HEK293 (cell line): Measurements from ENCODE around the gene DNAJC5.

Source experiments
- BCL11A ChIP-seq: fragments of 450-650 bp; formaldehyde crosslinking; IDR thresholded peaks from 2 replicates; pipeline ENCODE4 v1.5.1; 2016; ENCODE audit warnings: low read depth, missing biosample characterization, missing genetic modification characterization
- EGR2 ChIP-seq: fragments of 450-650 bp; formaldehyde crosslinking; IDR thresholded peaks from 2 replicates; pipeline ENCODE4 v1.5.1; 2016; ENCODE audit warnings: low read depth, missing biosample characterization, missing genetic modification characterization
- GLIS2 ChIP-seq: fragments of 450-650 bp; formaldehyde crosslinking; IDR thresholded peaks from 2 replicates; pipeline ENCODE4 v1.5.1; 2016; ENCODE audit warnings: missing biosample characterization, missing genetic modification characterization
- KLF17 ChIP-seq: fragments of 450-650 bp; formaldehyde crosslinking; IDR thresholded peaks from 2 replicates; pipeline ENCODE4 v1.5.1; 2016; ENCODE audit warnings: missing biosample characterization, missing genetic modification characterization
- MZF1 ChIP-seq: fragments of 450-650 bp; formaldehyde crosslinking; IDR thresholded peaks from 2 replicates; pipeline ENCODE4 v1.5.1; 2017; ENCODE audit warnings: missing biosample characterization, missing genetic modification characterization, borderline replicate concordance
- PRDM4 ChIP-seq: fragments of 450-650 bp; formaldehyde crosslinking; IDR thresholded peaks from 2 replicates; pipeline ENCODE4 v1.5.1; 2017; ENCODE audit warnings: missing biosample characterization, missing genetic modification characterization
- SCRT2 ChIP-seq: fragments of 450-650 bp; formaldehyde crosslinking; IDR thresholded peaks from 2 replicates; pipeline ENCODE4 v1.5.1; 2016; ENCODE audit warnings: missing biosample characterization, missing genetic modification characterization
- ZBTB49 ChIP-seq: fragments of 450-650 bp; formaldehyde crosslinking; IDR thresholded peaks from 2 replicates; pipeline ENCODE4 v1.5.1; 2016; ENCODE audit warnings: missing biosample characterization, missing genetic modification characterization, low read depth
- ZBTB6 ChIP-seq: fragments of 450-650 bp; formaldehyde crosslinking; IDR thresholded peaks from 2 replicates; pipeline ENCODE4 v1.5.1; 2017; ENCODE audit warnings: missing biosample characterization, missing genetic modification characterization
- ZFP41 ChIP-seq: fragments of 450-650 bp; formaldehyde crosslinking; IDR thresholded peaks from 2 replicates; pipeline ENCODE4 v1.5.1; 2016; ENCODE audit warnings: missing biosample characterization, missing genetic modification characterization, borderline replicate concordance
- ZFP69B ChIP-seq: fragments of 450-650 bp; formaldehyde crosslinking; IDR thresholded peaks from 2 replicates; pipeline ENCODE4 v1.5.1; 2016; ENCODE audit warnings: missing biosample characterization, missing genetic modification characterization
- ZIC2 ChIP-seq: fragments of 450-650 bp; formaldehyde crosslinking; IDR thresholded peaks from 2 replicates; pipeline ENCODE4 v1.5.1; 2016; ENCODE audit warnings: missing biosample characterization, missing genetic modification characterization
- ZNF112 ChIP-seq: fragments of 450-650 bp; formaldehyde crosslinking; IDR thresholded peaks from 2 replicates; pipeline ENCODE4 v1.5.0; 2017; ENCODE audit warnings: missing biosample characterization, missing genetic modification characterization
- ZNF114 ChIP-seq: fragments of 450-650 bp; formaldehyde crosslinking; IDR thresholded peaks from 2 replicates; pipeline ENCODE4 v1.5.0; 2017; ENCODE audit warnings: missing biosample characterization, missing genetic modification characterization
- ZNF132 ChIP-seq: fragments of 450-650 bp; formaldehyde crosslinking; IDR thresholded peaks from 2 replicates; pipeline ENCODE4 v1.5.1; 2017; ENCODE audit warnings: missing biosample characterization, missing genetic modification characterization, borderline replicate concordance
- ZNF2 ChIP-seq: fragments of 450-650 bp; formaldehyde crosslinking; IDR thresholded peaks from 2 replicates; pipeline ENCODE4 v1.5.1; 2016; ENCODE audit warnings: missing biosample characterization, missing genetic modification characterization
- ZNF221 ChIP-seq: fragments of 450-650 bp; formaldehyde crosslinking; IDR thresholded peaks from 2 replicates; pipeline ENCODE4 v1.5.1; 2017; ENCODE audit warnings: missing biosample characterization, missing genetic modification characterization, borderline replicate concordance
- ZNF324 ChIP-seq: fragments of 450-650 bp; formaldehyde crosslinking; IDR thresholded peaks from 2 replicates; pipeline ENCODE4 v1.5.1; 2016; ENCODE audit warnings: missing biosample characterization, missing genetic modification characterization
- ZNF398 ChIP-seq: fragments of 450-650 bp; formaldehyde crosslinking; IDR thresholded peaks from 2 replicates; pipeline ENCODE4 v1.5.1; 2017; ENCODE audit warnings: missing biosample characterization, missing genetic modification characterization
- ZNF423 ChIP-seq: fragments of 450-650 bp; formaldehyde crosslinking; IDR thresholded peaks from 2 replicates; pipeline ENCODE4 v1.5.1; 2016; ENCODE audit warnings: missing biosample characterization, missing genetic modification characterization
- ZNF555 ChIP-seq: fragments of 450-650 bp; formaldehyde crosslinking; conservative IDR thresholded peaks from 2 replicates; pipeline ENCODE4 v1.5.1; 2017; ENCODE audit warnings: missing biosample characterization, mild to moderate bottlenecking, missing genetic modification characterization, inconsistent platforms
- ZNF558 ChIP-seq: fragments of 450-650 bp; formaldehyde crosslinking; IDR thresholded peaks from 2 replicates; pipeline ENCODE4 v1.5.1; 2016; ENCODE audit warnings: missing biosample characterization, missing genetic modification characterization
- ZNF624 ChIP-seq: fragments of 450-650 bp; formaldehyde crosslinking; IDR thresholded peaks from 2 replicates; pipeline ENCODE4 v1.5.1; 2017; ENCODE audit warnings: missing biosample characterization, missing genetic modification characterization
- ZNF639 ChIP-seq: fragments of 450-650 bp; formaldehyde crosslinking; IDR thresholded peaks from 2 replicates; pipeline ENCODE4 v1.5.1; 2016; ENCODE audit warnings: missing biosample characterization, missing genetic modification characterization
- ZNF664 ChIP-seq: fragments of 450-650 bp; formaldehyde crosslinking; IDR thresholded peaks from 2 replicates; pipeline ENCODE4 v1.5.1; 2016; ENCODE audit warnings: missing biosample characterization, missing genetic modification characterization
- ZNF670 ChIP-seq: fragments of 450-650 bp; formaldehyde crosslinking; IDR thresholded peaks from 2 replicates; pipeline ENCODE4 v1.5.1; 2016; ENCODE audit warnings: missing biosample characterization, missing genetic modification characterization, low read depth
- ZNF677 ChIP-seq: fragments of 450-650 bp; IDR thresholded peaks from 2 replicates; pipeline ENCODE4 v1.5.0; 2018; ENCODE audit warnings: missing biosample characterization, mild to moderate bottlenecking, missing genetic modification characterization, moderate library complexity
- ZNF692 ChIP-seq: fragments of 450-650 bp; formaldehyde crosslinking; IDR thresholded peaks from 2 replicates; pipeline ENCODE4 v1.5.1; 2016; ENCODE audit warnings: missing biosample characterization, missing genetic modification characterization

The DNAJC5 gene

GRCh38 chr20:63974402-63975200, 79.7 kb downstream of the DNAJC5 start (continued):
- no peak for TF ChIP-seq ZNF558
- TF ChIP-seq PRDM4 (tag by site-specific recombination) = no peak
- TF ChIP-seq EGR2 (tag by site-specific recombination) = peak; percentile 62
- peak; percentile 68; the same call in 1 of the 2 replicates for TF ChIP-seq GLIS2 (tag by site-specific recombination)
- TF ChIP-seq ZNF324 (tag by site-specific recombination) = no peak
- no peak for TF ChIP-seq ZNF664 (tag by site-specific recombination)
- no peak for TF ChIP-seq ZNF132 (tag by site-specific recombination)
- TF ChIP-seq ZBTB49 (tag by site-specific recombination) = no peak
- peak; percentile 65 for TF ChIP-seq ZFP69B (tag by site-specific recombination)
- TF ChIP-seq ZIC2 = peak; percentile 99
- no peak for TF ChIP-seq ZNF221
- no peak for TF ChIP-seq ZNF624 (tag by site-specific recombination)
- TF ChIP-seq SCRT2 = no peak
- TF ChIP-seq ZNF555 (tag by site-specific recombination) = no peak
- TF ChIP-seq ZBTB6 (tag by site-specific recombination) = no peak
- no peak for TF ChIP-seq ZNF112 (tag by site-specific recombination)
- TF ChIP-seq ZNF114 = no peak
- TF ChIP-seq ZNF398 (tag by site-specific recombination) = peak; percentile 82
- no peak for TF ChIP-seq ZFP41 (tag by site-specific recombination)
- TF ChIP-seq ZNF670 (tag by site-specific recombination) = no peak
- TF ChIP-seq ZNF677 (tag by site-specific recombination) = no peak
- no peak for TF ChIP-seq ZNF639 (tag by site-specific recombination)
- TF ChIP-seq ZNF692 (tag by site-specific recombination) = peak; percentile 77
- TF ChIP-seq MZF1 (tag by site-specific recombination) = no peak
- no peak for TF ChIP-seq BCL11A
- peak; percentile 73; the same call in 1 of the 2 replicates for TF ChIP-seq KLF17 (tag by site-specific recombination)
- TF ChIP-seq ZNF2 (tag by site-specific recombination) = no peak
- peak; percentile 56; the same call in 1 of the 2 replicates for TF ChIP-seq ZNF423 (tag by site-specific recombination)
